GM12878 (cell line): ENCODE results near the gene ADGRL4.
"Not testable (repeated sequence)": the region's sequence is repeated elsewhere in the genome, so short reads cannot be mapped to it uniquely, and the experiment has no call there.

Experiments
- CTCF ChIP-seq, 3 experiments: IDR thresholded peaks in 2 of 3; conservative IDR thresholded peaks in 1 of 3; 2 replicates each; pipeline ENCODE4 v1.5.1; 2011; ENCODE audit warnings: low read depth in 3 of 3, low read length in 3 of 3, mild to moderate bottlenecking in 3 of 3, control low read depth in 2 of 3, moderate library complexity in 2 of 3, inconsistent platforms in 1 of 3, mixed read lengths in 1 of 3; ENCODE audit not compliant: control insufficient read depth in 2 of 3, insufficient read depth in 1 of 3; ENCODE audit errors: extremely low read depth in 1 of 3
- ESRRA ChIP-seq: IDR thresholded peaks from 2 replicates; pipeline ENCODE4 v1.6.1; 2012; ENCODE audit warnings: mild to moderate bottlenecking, low read length, improper control_type of control experiment
- EZH2 ChIP-seq: IDR thresholded peaks from 2 replicates; pipeline ENCODE4 v1.6.1; 2012; ENCODE audit warnings: low read depth, mild to moderate bottlenecking, control low read depth, inconsistent platforms, low read length, borderline replicate concordance; ENCODE audit not compliant: control insufficient read depth
- NFYB ChIP-seq: IDR thresholded peaks from 2 replicates; pipeline ENCODE4 v1.6.1; 2011; ENCODE audit warnings: low read depth, mild to moderate bottlenecking, low read length, improper control_type of control experiment, moderate library complexity; ENCODE audit not compliant: insufficient read depth
- POLR2A ChIP-seq: IDR thresholded peaks from 2 replicates; pipeline ENCODE4 v1.6.1; 2011; ENCODE audit warnings: low read depth, mild to moderate bottlenecking, low read length
- POLR2AphosphoS5 ChIP-seq: IDR thresholded peaks from 2 replicates; pipeline ENCODE4 v1.6.1; 2011; ENCODE audit warnings: mild to moderate bottlenecking, low read length, inconsistent platforms
- SPI1 ChIP-seq: IDR thresholded peaks from 2 replicates; pipeline ENCODE4 v1.6.1; 2011; ENCODE audit warnings: low read depth, mild to moderate bottlenecking, low read length, moderate library complexity, borderline replicate concordance; ENCODE audit not compliant: insufficient read depth

GRCh38 chr1:78967091-78967490, 39.4 kb downstream of the ADGRL4 start:
- TF ChIP-seq SPI1; ESRRA; NFYB; POLR2A; EZH2; CTCF (IDR thresholded peaks at IDR 0.05 in 2 of 3, conservative IDR thresholded peaks at IDR 0.05 in 1 of 3; ENCODE audit: control insufficient read depth in 2 of 3, extremely low read depth in 1 of 3, insufficient read depth in 1 of 3, low read depth in 3 of 3, low read length in 3 of 3); POLR2AphosphoS5: not testable (repeated sequence)
